ENCODE data around the gene TNFSF4.

TNFSF4 gene

DNA sequence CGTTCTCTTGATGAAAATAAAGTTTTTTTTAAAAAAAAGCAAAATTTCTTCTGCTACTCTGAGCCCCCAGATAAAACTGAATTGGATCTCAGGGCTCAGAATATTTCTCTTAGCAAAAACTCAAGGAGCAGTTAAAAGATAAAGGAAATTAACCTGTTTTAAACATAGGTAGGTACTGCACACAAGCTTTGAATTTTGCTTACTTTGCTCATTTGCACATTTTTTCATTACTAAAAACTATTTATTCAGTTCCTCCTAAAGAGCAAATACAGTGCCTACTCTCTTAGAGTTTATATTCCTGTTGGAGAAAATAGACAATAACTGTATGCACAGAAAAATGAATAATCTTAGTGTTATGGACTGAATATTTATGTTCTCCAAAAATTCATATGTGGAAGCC is 13.0 kb upstream of the TNFSF4 start:
- no peak overlapping the region for H3K4me3 ChIP-seq (ENCODE audit: low read depth, low read length)
- no peak for DNase-seq (ENCODE audit: low read depth)
- TF ChIP-seq POLR2A (IDR thresholded peaks at IDR 0.05; ENCODE audit: extremely low read depth, insufficient read length), result no peak
- no peak for TF ChIP-seq MAX (IDR thresholded peaks at IDR 0.05; ENCODE audit: low read depth, low read length)
- TF ChIP-seq CTCF (IDR thresholded peaks at IDR 0.05; ENCODE audit: low read depth, low read length), result no peak
- TF ChIP-seq MYC (IDR thresholded peaks at IDR 0.05; ENCODE audit: low read depth, low read length), result no peak

GRCh38 chr1:173213665-173214064 is 6.5 kb upstream of the TNFSF4 start:
- TF ChIP-seq MAX (IDR thresholded peaks at IDR 0.05; ENCODE audit: low read depth, low read length) (no peak), POLR2A (IDR thresholded peaks at IDR 0.05; ENCODE audit: extremely low read depth, insufficient read length) (no peak), CTCF (IDR thresholded peaks at IDR 0.05; ENCODE audit: low read depth, low read length) (no peak), MYC (IDR thresholded peaks at IDR 0.05; ENCODE audit: low read depth, low read length) (no peak)
- no peak for DNase-seq (ENCODE audit: low read depth)
- H3K4me3 ChIP-seq (ENCODE audit: low read depth, low read length), result no peak overlapping the region

- TF ChIP-seq CTCF (IDR thresholded peaks at IDR 0.05; ENCODE audit: low read depth, low read length) (no peak), POLR2A (IDR thresholded peaks at IDR 0.05; ENCODE audit: extremely low read depth, insufficient read length) (no peak), MAX (IDR thresholded peaks at IDR 0.05; ENCODE audit: low read depth, low read length) (no peak), MYC (IDR thresholded peaks at IDR 0.05; ENCODE audit: low read depth, low read length) (no peak)
- no peak for DNase-seq (ENCODE audit: low read depth)
- no peak overlapping the region for H3K4me3 ChIP-seq (ENCODE audit: low read depth, low read length)
These were observed 5.9 kb upstream of the TNFSF4 start for GRCh38 chr1:173212952-173213491.

DNA sequence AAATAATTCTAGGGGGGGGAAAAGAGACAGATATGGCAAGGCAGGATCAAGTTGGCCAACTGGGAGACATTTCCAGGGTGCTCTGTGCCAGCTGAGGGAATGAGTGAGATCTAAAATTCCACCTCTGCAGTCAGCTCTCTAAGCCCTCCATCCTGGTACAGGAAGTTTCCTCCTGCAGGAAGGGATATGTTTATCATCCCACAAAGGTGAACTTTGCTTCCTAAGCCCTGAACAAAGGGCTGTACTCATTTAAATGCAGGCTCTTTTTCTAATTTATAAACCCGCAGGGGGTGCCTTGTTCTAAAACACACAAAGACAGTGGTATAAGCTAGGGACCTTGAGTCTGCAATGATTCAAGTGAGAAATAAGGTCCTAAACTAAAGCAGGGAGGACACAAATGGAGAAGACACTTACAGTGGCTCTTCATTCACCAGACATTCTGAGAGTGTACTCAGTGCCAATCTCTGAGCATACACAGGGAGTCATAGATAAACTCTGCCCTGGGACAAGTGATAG is 3.6 kb upstream of the TNFSF4 start:
- H3K4me3 ChIP-seq (ENCODE audit: low read depth, low read length), result no peak overlapping the region
- DNase-seq (ENCODE audit: low read depth), result no peak
- no peak for TF ChIP-seq POLR2A (IDR thresholded peaks at IDR 0.05; ENCODE audit: extremely low read depth, insufficient read length)
- TF ChIP-seq CTCF (IDR thresholded peaks at IDR 0.05; ENCODE audit: low read depth, low read length), result no peak
- TF ChIP-seq MYC (IDR thresholded peaks at IDR 0.05; ENCODE audit: low read depth, low read length), result no peak
- no peak for TF ChIP-seq MAX (IDR thresholded peaks at IDR 0.05; ENCODE audit: low read depth, low read length)

GRCh38 chr1:173210283-173210682 is 3.2 kb upstream of the TNFSF4 start:
- TF ChIP-seq POLR2A (IDR thresholded peaks at IDR 0.05; ENCODE audit: extremely low read depth, insufficient read length), result no peak
- TF ChIP-seq MYC (IDR thresholded peaks at IDR 0.05; ENCODE audit: low read depth, low read length), result no peak
- no peak for TF ChIP-seq CTCF (IDR thresholded peaks at IDR 0.05; ENCODE audit: low read depth, low read length)
- no peak for TF ChIP-seq MAX (IDR thresholded peaks at IDR 0.05; ENCODE audit: low read depth, low read length)
- DNase-seq (ENCODE audit: low read depth), result no peak
- H3K4me3 ChIP-seq (ENCODE audit: low read depth, low read length), result no peak overlapping the region
